HG02588 (cell line): ENCODE results near the gene SLC39A1.
"Not testable (repeated sequence)": the region's sequence is repeated elsewhere in the genome, so short reads cannot be mapped to it uniquely, and the experiment has no call there.

Experiments used
- ATAC-seq: cut with Tn5 transposase; IDR thresholded peaks from one replicate; pipeline ENCODE4 v1.9.1; 2021; ENCODE audit warnings: mild to moderate bottlenecking, moderate library complexity; ENCODE audit not compliant: unreplicated experiment

SLC39A1 gene

DNA sequence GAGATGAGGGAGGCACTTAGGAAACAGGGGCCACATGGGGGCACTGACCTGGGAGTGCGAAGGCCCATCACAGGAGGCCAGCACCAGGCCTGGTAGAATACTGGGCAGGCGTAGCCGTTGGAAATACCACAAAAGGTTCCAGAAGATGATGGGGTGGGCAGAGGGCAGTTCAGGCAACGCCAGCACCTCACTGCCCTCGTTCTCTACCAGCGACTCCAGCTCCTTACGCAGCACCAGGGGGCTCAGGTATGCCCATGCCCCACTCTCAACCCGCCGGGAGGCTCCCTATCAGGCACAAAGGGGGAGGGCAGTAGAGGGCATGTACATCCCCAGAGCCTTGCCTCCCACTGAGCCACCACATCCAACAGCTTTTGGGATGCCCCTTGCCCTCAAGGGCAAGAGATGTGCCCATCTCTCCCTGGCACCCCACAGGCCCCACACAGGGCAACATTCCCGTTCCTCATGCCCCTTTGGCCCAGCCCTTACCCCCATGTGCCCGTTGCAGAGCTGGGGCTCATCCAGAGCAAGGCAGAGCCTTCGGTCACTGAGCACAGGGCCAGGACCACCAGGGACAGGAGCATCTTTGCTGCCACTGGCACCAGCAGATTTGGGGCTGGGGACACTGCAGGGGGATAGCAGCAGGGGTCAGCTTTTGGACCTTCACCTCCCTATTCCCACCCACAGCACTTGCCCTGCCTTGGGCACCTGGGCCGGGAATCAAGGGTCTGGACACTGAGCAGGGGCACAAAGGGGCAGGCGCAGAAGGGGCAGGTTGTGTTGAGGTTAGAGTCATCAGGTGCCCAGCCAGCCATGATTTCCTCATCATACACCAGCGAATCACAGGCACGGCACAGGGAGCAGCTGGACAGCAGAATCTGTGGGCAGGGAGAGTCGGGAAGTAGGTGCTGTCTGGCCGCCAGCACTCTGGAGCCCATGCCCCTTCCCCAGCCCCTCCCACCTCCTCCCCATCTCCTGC is 30.9 kb downstream of the SLC39A1 start:
- ATAC-seq, result no peak

DNA sequence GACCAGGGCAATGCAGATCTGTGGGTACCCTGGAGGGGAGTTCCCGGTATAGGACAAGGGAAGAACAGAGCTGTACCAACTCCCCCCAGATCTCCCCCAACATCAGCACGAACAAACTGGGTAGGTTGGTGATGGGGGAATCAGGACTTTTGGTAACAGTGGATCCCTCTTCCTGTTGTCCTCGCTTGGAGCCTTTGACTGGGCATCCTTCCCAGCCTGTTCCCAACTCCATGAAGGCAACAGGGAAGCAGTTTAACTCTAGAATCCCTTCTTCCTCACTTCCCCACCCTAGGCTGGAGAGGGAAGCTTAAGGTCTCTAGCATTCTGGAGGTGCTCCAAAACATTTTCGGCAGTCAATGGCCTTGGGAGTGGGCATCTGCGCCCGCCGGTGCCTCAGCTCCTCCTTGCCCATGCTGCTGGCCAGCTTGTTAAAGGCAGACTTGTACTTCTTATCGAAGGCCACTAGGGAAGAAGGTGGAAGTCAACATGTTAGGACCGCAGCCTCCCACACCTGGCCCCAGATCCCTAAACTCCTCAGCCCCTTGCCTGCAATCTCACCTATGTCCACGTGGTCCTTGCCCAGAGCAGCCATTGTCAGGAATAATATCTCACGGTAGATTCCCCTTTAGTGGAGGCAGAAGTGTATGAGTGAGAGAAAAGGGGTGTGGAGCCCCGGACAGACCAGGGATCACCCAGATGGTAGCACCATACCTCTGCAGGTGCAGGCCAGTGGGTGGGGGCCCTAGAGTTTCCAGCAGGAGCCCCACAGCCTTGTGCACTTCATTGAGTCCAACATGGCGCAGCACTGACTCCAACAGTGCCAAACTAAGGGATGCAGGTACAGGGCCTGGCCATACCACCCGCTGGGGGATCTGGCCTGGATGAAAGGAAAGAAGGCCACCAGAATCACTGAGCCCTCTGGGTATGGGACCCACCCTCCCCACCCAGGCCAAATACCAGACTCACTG is 33.1 kb downstream of the SLC39A1 start:
- no peak for ATAC-seq

GRCh38 chr1:153929426-153929825 is 33.9 kb downstream of the SLC39A1 start:
- no peak for ATAC-seq

GRCh38 chr1:153928791-153929341 is 34.5 kb downstream of the SLC39A1 start:
- no peak for ATAC-seq

DNA sequence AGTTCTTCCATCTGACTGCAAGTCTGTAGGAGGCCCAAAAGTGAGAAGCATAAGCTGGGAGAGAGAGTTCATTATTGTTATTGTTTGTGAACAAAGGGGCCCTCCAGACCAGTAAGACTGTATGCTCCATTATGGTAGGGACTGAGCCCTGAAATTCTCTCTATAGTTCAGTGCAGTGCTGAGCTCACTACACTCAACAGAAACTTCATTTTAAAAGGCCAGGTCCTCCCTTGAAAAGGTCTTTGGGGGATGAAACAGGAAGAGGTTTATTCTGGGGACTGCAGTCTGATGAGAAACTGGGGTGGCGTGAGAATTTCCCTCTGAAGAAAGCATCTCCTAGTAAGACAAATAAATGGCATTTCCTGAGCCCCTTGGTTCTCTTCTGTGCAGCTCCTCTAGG is 35.1 kb downstream of the SLC39A1 start:
- ATAC-seq, result no peak

- no peak for ATAC-seq
Observed at GRCh38 chr1:153926405-153926804, 36.9 kb downstream of the SLC39A1 start.

DNA sequence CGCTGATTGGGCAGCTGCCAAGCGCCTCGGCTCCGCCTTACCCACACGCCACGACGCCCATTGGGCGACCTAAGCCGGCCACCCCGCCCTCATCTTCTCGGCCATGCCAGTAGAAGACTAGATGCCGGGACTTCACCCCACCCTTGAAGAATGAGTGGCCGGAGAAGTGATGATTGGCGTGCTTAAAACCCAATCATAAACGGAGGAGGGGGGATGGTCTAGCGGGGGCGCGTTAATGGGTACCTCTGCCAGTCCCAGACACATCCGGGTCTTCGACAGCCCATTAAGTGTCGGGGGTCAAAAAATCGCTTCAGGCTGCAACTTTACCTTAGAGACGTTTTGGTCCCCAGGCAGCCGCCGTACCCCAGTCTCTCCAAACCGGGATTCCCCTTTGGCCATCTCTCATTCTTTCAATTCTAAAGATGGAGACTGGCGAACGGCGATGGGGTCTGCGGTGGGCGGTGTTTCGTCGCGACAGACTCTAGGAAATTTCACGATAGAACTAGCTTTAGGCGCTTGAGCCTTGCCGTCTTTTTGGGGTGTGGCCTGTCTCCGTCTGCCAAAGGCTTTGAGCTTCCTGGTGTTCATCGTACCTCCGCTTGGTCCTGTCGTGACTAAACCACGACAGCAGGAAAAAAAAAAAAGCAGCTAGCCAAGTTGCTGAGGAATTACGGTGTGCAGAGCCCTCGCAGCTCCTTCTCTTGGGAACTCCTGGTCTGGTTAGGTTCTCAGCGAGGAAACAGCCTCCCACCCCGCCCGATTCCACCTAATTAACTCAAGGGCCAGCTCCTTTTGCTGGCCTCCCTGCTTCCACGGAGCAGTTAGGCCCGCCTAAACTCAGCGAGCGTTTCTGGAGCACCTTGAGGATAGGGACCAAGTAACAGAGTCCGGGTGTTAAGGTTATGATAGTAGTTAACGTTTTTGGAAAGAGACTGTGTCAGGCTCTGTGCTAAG is 40.1 kb downstream of the SLC39A1 start, which contains the start of gene GATAD2B:
TSS of gene GATAD2B (minus strand) at position 1 of the 954 bp plus-strand sequence. CDS start 94,625 bp downstream, outside the sequence.
- ATAC-seq, result peak; percentile 91

DNA sequence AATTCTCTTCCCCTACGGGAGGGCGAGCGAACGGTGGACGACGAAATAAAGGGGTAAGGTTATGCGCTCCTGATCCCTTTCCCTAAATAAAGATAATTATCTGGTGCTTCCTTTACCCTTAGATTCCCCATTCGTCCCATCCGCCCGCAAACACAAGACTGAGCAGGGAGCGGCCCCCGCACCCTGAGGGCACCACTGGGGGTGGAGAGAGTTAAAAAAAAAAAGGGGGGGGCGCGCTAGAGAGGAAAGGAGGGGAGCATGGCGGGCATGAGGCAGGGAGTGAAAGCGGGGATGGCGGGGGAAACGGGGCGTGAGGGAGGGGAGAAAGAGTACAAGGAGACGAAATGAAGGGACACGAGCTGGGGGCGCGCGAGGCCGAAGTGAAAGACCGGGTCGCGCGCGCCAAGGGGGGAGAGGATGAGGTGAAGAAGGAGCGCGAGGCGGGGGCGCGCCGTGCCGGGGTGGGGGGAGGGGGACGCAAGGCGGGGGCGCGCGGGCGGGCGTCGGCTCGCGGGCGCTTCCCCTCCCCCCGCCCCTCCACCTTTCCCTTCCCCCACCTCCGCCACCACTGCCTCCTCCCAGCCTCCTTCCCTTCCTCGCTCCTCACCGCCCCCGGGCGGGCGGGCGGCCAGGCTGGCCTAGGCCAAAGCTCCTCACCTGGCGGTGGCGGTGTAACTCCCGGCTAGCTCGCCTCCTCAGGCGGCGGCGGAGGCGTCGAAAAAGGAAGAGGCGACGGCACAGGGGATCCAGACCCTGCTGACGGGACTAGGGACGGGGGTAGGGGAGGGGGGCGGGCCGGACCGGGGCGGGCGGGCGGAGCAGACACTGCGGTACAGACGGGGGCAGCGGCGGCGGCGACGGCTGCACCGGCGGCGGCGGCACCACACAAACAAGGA is 41.0 kb downstream of the SLC39A1 start:
- peak; percentile 22 for ATAC-seq

DNA sequence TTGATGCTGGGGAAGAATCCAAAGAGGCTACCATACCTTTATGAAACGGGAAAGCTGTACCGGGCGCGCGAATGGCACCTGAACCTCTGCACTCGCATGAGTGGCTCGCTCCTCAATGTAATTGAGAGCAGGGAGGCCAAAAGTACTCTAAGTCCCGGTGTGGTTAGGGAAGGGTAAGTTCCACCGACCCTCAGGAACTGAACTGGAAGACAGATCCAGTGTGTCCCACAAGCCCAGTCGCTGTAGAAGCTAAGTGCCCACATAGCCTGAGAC is 41.6 kb downstream of the SLC39A1 start:
- no peak for ATAC-seq

DNA sequence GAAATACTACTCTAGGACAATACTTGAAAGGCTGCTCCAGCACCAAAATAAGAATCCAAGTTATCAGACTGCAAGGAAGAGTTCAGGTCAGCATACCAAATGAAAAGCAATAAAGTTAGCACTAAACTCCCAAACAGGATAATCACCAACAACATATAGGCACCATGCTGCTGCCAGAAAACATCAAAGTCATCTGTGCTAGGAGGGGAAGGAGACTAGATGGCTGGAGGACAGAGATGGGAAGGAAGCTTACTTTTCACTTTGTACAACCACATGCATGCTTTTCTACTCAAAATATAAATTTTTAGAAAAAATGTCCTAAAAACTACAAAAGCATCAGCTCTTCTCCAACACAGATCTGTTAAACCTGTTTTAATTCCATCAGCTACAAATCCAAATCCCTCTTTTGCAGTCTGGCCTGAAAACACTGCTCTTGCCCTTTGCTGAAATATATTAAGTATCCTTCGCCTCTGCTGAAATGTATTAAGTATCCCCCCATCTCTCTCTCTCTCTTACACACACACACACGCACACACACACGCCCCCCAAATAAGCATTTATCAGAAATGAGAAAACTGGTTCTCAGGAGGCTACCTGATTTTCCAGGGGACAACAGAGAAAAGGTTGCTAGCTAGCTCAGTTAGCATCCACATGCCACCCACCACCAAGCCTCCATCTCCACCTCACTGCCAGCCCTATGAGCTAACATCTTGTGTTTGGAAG is 42.1 kb downstream of the SLC39A1 start:
- ATAC-seq, result no peak

GRCh38 chr1:153919876-153920852 is 43.2 kb downstream of the SLC39A1 start:
- no peak for ATAC-seq

DNA sequence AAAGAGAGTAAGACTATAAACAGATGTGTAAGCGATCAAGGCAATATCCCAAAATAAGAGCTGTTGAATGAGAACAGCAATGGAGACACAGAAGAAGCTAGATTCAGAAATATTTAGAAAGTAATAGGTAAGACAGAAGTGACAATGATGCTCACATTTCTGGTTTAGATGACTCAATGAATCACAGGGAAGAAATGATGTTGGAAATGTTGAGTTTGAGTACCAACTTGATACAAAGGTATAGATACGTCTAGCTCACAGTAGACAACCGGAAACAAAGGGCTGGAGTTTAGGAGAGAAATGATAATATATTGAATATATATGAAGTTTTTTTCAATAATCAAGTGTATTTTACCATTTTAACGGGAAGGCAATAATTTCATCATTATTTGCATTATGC is 47.0 kb downstream of the SLC39A1 start:
- ATAC-seq, result no peak

DNA sequence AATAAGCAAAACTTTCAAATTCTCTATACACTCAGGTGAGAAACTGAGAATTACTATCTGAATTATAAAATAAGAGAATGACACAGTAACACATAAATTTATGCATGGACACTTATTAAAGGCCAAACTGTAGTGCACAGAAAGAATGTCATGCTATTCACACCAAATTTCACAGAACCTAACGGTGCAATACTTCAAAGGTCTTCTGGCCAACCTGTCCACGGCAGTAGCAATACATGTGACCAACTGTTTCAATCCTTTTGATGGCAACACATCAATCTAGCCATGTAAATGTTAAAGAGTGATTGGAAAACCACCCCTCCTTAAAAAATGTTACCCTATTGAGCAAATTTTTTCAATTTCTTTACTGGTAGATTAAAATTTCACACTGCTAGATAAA is 51.0 kb downstream of the SLC39A1 start:
- ATAC-seq, result no peak

GRCh38 chr1:153910560-153910959 is 52.8 kb downstream of the SLC39A1 start:
- ATAC-seq, result not testable (repeated sequence)
